GM12878 (cell line): ENCODE data around the gene DPYSL3. TPM values are rescaled to one million over a fixed set of nuclear protein-coding genes. Genes with fewer than 3 reads are reported as not detected.

Experiments used
- ATAC-seq: fragments of 200-7000 bp; cut with Tn5 transposase; 3 replicates; pipeline ENCODE4 v1.9.1; 2020; ENCODE audit warnings: mild to moderate bottlenecking, moderate library complexity
- BruUV-seq: library from RNA; stranded (reverse); fragments of 400-500 nt; replicated peaks from 2 replicates; lab custom pipeline; 2021; lab: Mats Ljungman, UMichigan
- CTCF ChIA-PET: fragments of 300-600 bp; sonication (Branson Sonifier 250); formaldehyde crosslinking; extraction: SDS; loops from one replicate; lab custom pipeline; 2021; ENCODE audit warnings: inconsistent platforms; lab: Yijun Ruan, JAX
- POLR2A ChIA-PET: fragments of 350-600 bp; formaldehyde crosslinking; extraction: SDS; loops from one replicate; lab custom pipeline; 2021; ENCODE audit warnings: inconsistent platforms; lab: Charles Lee
- RAD21 ChIA-PET: fragments of 300-600 bp; sonication (Branson Sonifier 250); formaldehyde crosslinking; loops from one replicate; lab custom pipeline; 2023; ENCODE audit warnings: antibody characterized with exemption; ENCODE audit not compliant: unreplicated experiment; lab: Charles Lee
- SMC1A ChIA-PET: fragments of 300-600 bp; sonication (Branson Sonifier 250); formaldehyde crosslinking; loops from one replicate; lab custom pipeline; 2023; ENCODE audit not compliant: unreplicated experiment, uncharacterized antibody; lab: Charles Lee
- DNase-seq: peaks from one replicate; pipeline ENCODE4 v3.0.0-alpha.2; 2011; ENCODE audit warnings: low read depth, low spot score
- FAIRE-seq: peaks from 3 replicates; lab custom pipeline; 2011; peaks lifted over from hg19 to GRCh38; lab: Jason Lieb, UNC
- H2AFZ ChIP-seq: 2 replicates; pipeline ENCODE4 v1.6.0; 2011; ENCODE audit warnings: low read depth, low read length, control low read depth; ENCODE audit not compliant: control insufficient read depth
- H3K27ac ChIP-seq: 2 replicates; pipeline ENCODE4 v1.5.1; 2011; ENCODE audit warnings: control low read depth; ENCODE audit not compliant: control insufficient read depth, insufficient read depth
- H3K27me3 ChIP-seq, 2 experiments: replicated peaks in 1 of 2; 2 replicates each; pipeline versions ENCODE4 v1.6.0 to v1.6.1; 2011; ENCODE audit warnings: low read length in 1 of 2; ENCODE audit not compliant: control insufficient read depth in 2 of 2, insufficient read depth in 2 of 2
- H3K36me3 ChIP-seq, 2 experiments: 2 replicates each; pipeline ENCODE4 v1.5.1; 2011; ENCODE audit warnings: low read length in 1 of 2; ENCODE audit not compliant: control insufficient read depth in 2 of 2, insufficient read depth in 2 of 2
- H3K4me1 ChIP-seq: 2 replicates; pipeline ENCODE4 v1.6.1; 2011; ENCODE audit warnings: mild to moderate bottlenecking, low read length, moderate library complexity, mixed read lengths; ENCODE audit not compliant: control insufficient read depth, insufficient read depth
- H3K4me2 ChIP-seq: 2 replicates; pipeline ENCODE4 v1.6.0; 2011; ENCODE audit warnings: control low read depth; ENCODE audit not compliant: control insufficient read depth, insufficient read depth
- H3K4me3 ChIP-seq: fragments of 200-600 bp; sonication (generic); 2 replicates; pipeline ENCODE4 v1.5.1; 2016
- H3K79me2 ChIP-seq: 2 replicates; pipeline ENCODE4 v1.6.0; 2011; ENCODE audit warnings: low read length; ENCODE audit not compliant: control insufficient read depth, insufficient read depth
- H3K9ac ChIP-seq: 2 replicates; pipeline ENCODE4 v1.8.0; 2011; ENCODE audit warnings: low read length, control low read depth, mixed read lengths; ENCODE audit not compliant: control insufficient read depth, insufficient read depth
- H3K9me3 ChIP-seq: replicated peaks from 3 replicates; pipeline ENCODE4 v1.5.1; 2011; ENCODE audit warnings: mild to moderate bottlenecking, low read length; ENCODE audit not compliant: control insufficient read depth, insufficient read depth
- H4K20me1 ChIP-seq: 2 replicates; pipeline ENCODE4 v1.6.0; 2011; ENCODE audit not compliant: control insufficient read depth, insufficient read depth
- ATF7 ChIP-seq: fragments of 450-650 bp; IDR thresholded peaks from 2 replicates; pipeline ENCODE4 v1.6.1; 2016; ENCODE audit warnings: low read depth, mild to moderate bottlenecking
- BHLHE40 ChIP-seq, 2 experiments: fragments of 450-650 bp in 1 of 2; IDR thresholded peaks; 2 replicates each; pipeline ENCODE4 v1.6.1; 2011 to 2017; ENCODE audit warnings: low read depth in 2 of 2, borderline replicate concordance in 1 of 2, improper control_type of control experiment in 1 of 2, low read length in 1 of 2, mild to moderate bottlenecking in 1 of 2
- BMI1 ChIP-seq: fragments of 450-650 bp; IDR thresholded peaks from 2 replicates; pipeline ENCODE4 v1.6.1; 2016; ENCODE audit warnings: mild to moderate bottlenecking, moderate library complexity, borderline replicate concordance
- IKZF1 ChIP-seq: fragments of 450-650 bp; conservative IDR thresholded peaks from 2 replicates; pipeline ENCODE4 v1.6.1; 2017; ENCODE audit warnings: antibody characterized with exemption, mild to moderate bottlenecking
- IRF4 ChIP-seq: IDR thresholded peaks from 2 replicates; pipeline ENCODE4 v1.6.1; 2011; ENCODE audit warnings: low read depth, low read length
- MYB ChIP-seq: fragments of 150-350 bp; IDR thresholded peaks from 2 replicates; pipeline ENCODE4 v1.6.1; 2014; ENCODE audit warnings: mild to moderate bottlenecking, low read depth, low read length, borderline replicate concordance
- NR2C1 ChIP-seq: fragments of 450-650 bp; IDR thresholded peaks from 2 replicates; pipeline ENCODE4 v1.6.1; 2017; ENCODE audit warnings: antibody characterized with exemption, mild to moderate bottlenecking, moderate library complexity
- PAX8 ChIP-seq: fragments of 450-650 bp; IDR thresholded peaks from 2 replicates; pipeline ENCODE4 v1.6.1; 2017; ENCODE audit warnings: mild to moderate bottlenecking, moderate library complexity
- POLR2A ChIP-seq: IDR thresholded peaks from 2 replicates; pipeline ENCODE4 v1.6.1; 2011; ENCODE audit warnings: low read depth, mild to moderate bottlenecking, low read length
- SIX5 ChIP-seq: IDR thresholded peaks from 2 replicates; pipeline ENCODE4 v1.6.1; 2011; ENCODE audit warnings: mild to moderate bottlenecking, low read depth, low read length, moderate library complexity; ENCODE audit not compliant: severe bottlenecking
- STAT1 ChIP-seq: fragments of 450-650 bp; conservative IDR thresholded peaks from 2 replicates; pipeline ENCODE4 v1.6.1; 2014; ENCODE audit warnings: antibody characterized with exemption, mild to moderate bottlenecking
- ZBED1 ChIP-seq: IDR thresholded peaks from 2 replicates; pipeline ENCODE4 v1.6.1; 2016; ENCODE audit warnings: borderline replicate concordance
- ZNF24 ChIP-seq: fragments of 450-650 bp; IDR thresholded peaks from 2 replicates; pipeline ENCODE4 v1.6.1; 2017; ENCODE audit warnings: antibody characterized with exemption, mild to moderate bottlenecking
- WGBS: methylation state at CpG from one replicate; pipeline ENCODE4 v1.1.6; 2016; ENCODE audit warnings: low lambda C conversion rate; ENCODE audit not compliant: insufficient replicate concordance, insufficient coverage; ENCODE audit errors: missing lambda C conversion rate; 5-methylcytosine and 5-hydroxymethylcytosine counted together
- in situ Hi-C: fragments of 300-500 bp; cut with MboI; formaldehyde crosslinking; loops from 9 replicates; pipeline ENCODE4 v1.14.3; 2018; ENCODE audit warnings: mixed read lengths
- intact Hi-C: fragments of 100-400 bp; cut with micrococcal nuclease; formaldehyde crosslinking; loops from one replicate; pipeline ENCODE4 v1.14.2; 2022; ENCODE audit not compliant: unreplicated experiment
- polyA plus RNA-seq, 11 experiments: library from polyadenylated mRNA; depleted of rRNA in 4 of 11; unstranded in 6 of 11; stranded (reverse) in 5 of 11; fragments of >200 nt; fragmentation: Nextera tagmentation in 4 of 11; fragmentation: Illumina TruSeq in 1 of 11; extraction: Ambion mirVana in 4 of 11; extraction: Trizol in 1 of 11; gene quantifications; 1 replicate in 1 of 11; 2 replicates in 10 of 11; pipeline versions ENCODE4 v1.2.1 to v1.2.3, GENCODE V29; 2011 to 2016; ENCODE audit warnings: inconsistent platforms in 2 of 11, missing spikeins in 2 of 11, low read depth in 1 of 11
- total RNA-seq, 4 experiments: library from RNA; depleted of rRNA in 3 of 4; stranded (reverse); fragments of >200 nt in 3 of 4; fragmentation: Illumina TruSeq in 1 of 4; extraction: Trizol in 1 of 4; gene quantifications; 2 replicates each; pipeline versions ENCODE4 v1.2.1 to v1.2.3, GENCODE V29; 2013 to 2021
- TF ChIP-seq, protein P1 (sequence below): fragments of 150-350 bp; IDR thresholded peaks from 2 replicates; pipeline ENCODE4 v1.6.1; 2016; ENCODE audit warnings: low read depth, low read length

The DPYSL3 gene
- total and polyA plus RNA-seq, 10 of the 15 experiments (the other 5 are each of a cell fraction or from before 2014, with no cell fraction given) = 0.08 to 1.5 (median 0.45) TPM; not detected in 1

DNA sequence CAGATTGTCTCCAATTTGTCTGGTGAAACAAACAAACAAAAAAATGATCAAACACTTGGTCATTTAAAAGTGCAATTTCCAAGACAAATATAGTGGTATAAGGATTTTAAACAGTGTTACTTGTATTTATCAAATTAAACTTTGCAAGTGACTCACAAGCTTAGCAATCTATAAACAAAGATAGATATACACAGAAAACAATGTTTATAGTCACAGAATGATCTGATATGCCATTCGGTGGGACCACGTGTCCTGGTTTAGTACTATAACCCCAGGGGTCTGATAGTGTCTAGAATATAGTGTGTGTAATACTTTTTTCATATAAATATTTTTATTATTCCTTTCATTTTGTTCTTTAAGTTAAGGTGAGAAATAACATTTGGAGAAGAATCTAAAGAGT lies 91.3 kb downstream of the DPYSL3 start:
- RAD21 ChIA-PET = no interaction called here
- Histone ChIP-seq H3K4me2 (no peak overlapping the region), H3K4me1 (no peaks in the 10 kb centered on the region), H2AFZ (no peak overlapping the region), H3K9ac (no peak overlapping the region), H3K27me3 (no peaks in the 10 kb centered on the region), H4K20me1 (no peaks in the 10 kb centered on the region), H3K9me3 (no peaks in the 10 kb centered on the region), H3K36me3 (no peaks in the 10 kb centered on the region), H3K4me3 (no peak overlapping the region), H3K79me2 (no peaks in the 10 kb centered on the region), H3K27ac (no peak overlapping the region)
- in situ Hi-C loops = no loop called here
- no TSS peak for BruUV-seq
- DNase-seq (no peak), ATAC-seq (no peak), FAIRE-seq (no peak)
- TF ChIP-seq MYB (no peak), SIX5 (no peak), BMI1 (no peak), BHLHE40 (IDR thresholded peaks at IDR 0.05; ENCODE audit: borderline replicate concordance in 1 of 2, low read depth in 2 of 2, low read length in 1 of 2) (no peak), STAT1 (no peak), IRF4 (no peak), ZBED1 (no peak), ATF7 (no peak), POLR2A (no peak), IKZF1 (no peak), ZNF24 (no peak), PAX8 (no peak), NR2C1 (no peak)
- TF ChIP-seq, protein P1, sequence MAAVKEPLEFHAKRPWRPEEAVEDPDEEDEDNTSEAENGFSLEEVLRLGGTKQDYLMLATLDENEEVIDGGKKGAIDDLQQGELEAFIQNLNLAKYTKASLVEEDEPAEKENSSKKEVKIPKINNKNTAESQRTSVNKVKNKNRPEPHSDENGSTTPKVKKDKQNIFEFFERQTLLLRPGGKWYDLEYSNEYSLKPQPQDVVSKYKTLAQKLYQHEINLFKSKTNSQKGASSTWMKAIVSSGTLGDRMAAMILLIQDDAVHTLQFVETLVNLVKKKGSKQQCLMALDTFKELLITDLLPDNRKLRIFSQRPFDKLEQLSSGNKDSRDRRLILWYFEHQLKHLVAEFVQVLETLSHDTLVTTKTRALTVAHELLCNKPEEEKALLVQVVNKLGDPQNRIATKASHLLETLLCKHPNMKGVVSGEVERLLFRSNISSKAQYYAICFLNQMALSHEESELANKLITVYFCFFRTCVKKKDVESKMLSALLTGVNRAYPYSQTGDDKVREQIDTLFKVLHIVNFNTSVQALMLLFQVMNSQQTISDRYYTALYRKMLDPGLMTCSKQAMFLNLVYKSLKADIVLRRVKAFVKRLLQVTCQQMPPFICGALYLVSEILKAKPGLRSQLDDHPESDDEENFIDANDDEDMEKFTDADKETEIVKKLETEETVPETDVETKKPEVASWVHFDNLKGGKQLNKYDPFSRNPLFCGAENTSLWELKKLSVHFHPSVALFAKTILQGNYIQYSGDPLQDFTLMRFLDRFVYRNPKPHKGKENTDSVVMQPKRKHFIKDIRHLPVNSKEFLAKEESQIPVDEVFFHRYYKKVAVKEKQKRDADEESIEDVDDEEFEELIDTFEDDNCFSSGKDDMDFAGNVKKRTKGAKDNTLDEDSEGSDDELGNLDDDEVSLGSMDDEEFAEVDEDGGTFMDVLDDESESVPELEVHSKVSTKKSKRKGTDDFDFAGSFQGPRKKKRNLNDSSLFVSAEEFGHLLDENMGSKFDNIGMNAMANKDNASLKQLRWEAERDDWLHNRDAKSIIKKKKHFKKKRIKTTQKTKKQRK = no peak
- intact Hi-C loops = no loop called here
- 25% methylated on average over 2 of the region's 2 CpGs for WGBS
- CTCF ChIA-PET = no interaction called here
- POLR2A ChIA-PET = no interaction called here
- SMC1A ChIA-PET = interaction anchor here (0.9 to 1.0 kb wide), 2 partner anchors 34 to 159 kb away, joined by 3 to 4 read pairs; no protein-coding TSS in a partner anchor
